ENCODE data around the gene CHRNA7. TPM values are rescaled to one million over a fixed set of nuclear protein-coding genes. Genes with fewer than 3 reads are reported as not detected.

CHRNA7 gene
- total RNA-seq, 1 experiment from 2014 or later: 4.4 TPM

DNA sequence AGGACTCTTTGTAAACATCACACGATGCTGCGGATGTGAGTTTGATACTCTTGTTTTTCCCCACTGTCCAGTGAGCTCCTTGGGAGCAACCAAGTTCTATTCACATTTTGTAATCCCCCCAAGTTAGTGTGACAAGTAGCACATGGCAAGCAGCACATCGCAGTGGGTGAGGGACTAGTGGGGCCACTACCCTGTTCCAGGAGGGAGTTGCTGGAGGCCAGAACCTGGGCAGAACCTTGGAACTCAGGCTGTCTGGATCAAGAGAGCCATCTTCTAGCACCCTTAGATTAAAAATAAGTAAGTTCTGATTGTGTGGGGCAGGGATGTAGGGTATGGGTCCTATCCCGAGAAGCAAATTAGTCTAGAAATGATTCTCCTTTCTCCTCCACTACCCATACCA is 91.7 kb downstream of the CHRNA7 start:
- Histone ChIP-seq H3K27ac (ENCODE audit: insufficient read length, low read depth, low read length) (no peak overlapping the region), H4K5ac (ENCODE audit: insufficient read length, low read depth, low read length) (no peak overlapping the region)
- no peaks in the 10 kb centered on the region for H3K9me3 Mint-ChIP-seq

More for the DNA sequence above, 91.7 kb downstream of the CHRNA7 start:
- H2BK120ac ChIP-seq (ENCODE audit: low read depth, low read length, poor library complexity, severe bottlenecking): no peak overlapping the region
- H4K91ac ChIP-seq (ENCODE audit: insufficient read length, low read depth, low read length): no peak overlapping the region
- H2BK5ac ChIP-seq (ENCODE audit: insufficient read length, low read length): no peak overlapping the region
- Mint-ChIP-seq H3K27me3 (ENCODE audit: low read depth) (no peaks in the 10 kb centered on the region; the same call in 1 of the 2 replicates), H3K4me3 (no peak overlapping the region), H3K36me3 (ENCODE audit: insufficient read depth in 1 of 3, low read depth in 3 of 3) (no peaks in the 10 kb centered on the region; a peak in 1 of 7 replicates), H3K27ac (no peak overlapping the region; a peak in 1 of 7 replicates), H3K4me1 (peaks cover 15 to 16% of the 10 kb centered on the region in 2 experiments)
- no peak overlapping the region for H3T11ph ChIP-seq (ENCODE audit: low read length)
- H3K79me1 ChIP-seq (ENCODE audit: insufficient read depth, low read depth, low read length, poor library complexity, severe bottlenecking): no peaks in the 10 kb centered on the region
- H3K23ac ChIP-seq (ENCODE audit: insufficient read length, low read depth, low read length): no peak overlapping the region
- H4K20me1 ChIP-seq (ENCODE audit: control insufficient read depth, insufficient read depth, insufficient read length): no peaks in the 10 kb centered on the region
- DNase-seq: no peak
- no peak overlapping the region for H3K4me2 ChIP-seq (ENCODE audit: insufficient read depth, insufficient read length, low read length)
- no peak overlapping the region for H3K14ac ChIP-seq (ENCODE audit: insufficient read depth, low read length)
- H3K4ac ChIP-seq (ENCODE audit: low read depth, low read length): no peak overlapping the region
- H2BK20ac ChIP-seq (ENCODE audit: low read depth, low read length, poor library complexity, severe bottlenecking): no peak overlapping the region
- H2AFZ ChIP-seq (ENCODE audit: low read length): no peak overlapping the region
- no peaks in the 10 kb centered on the region for H3K23me2 ChIP-seq (ENCODE audit: insufficient read length, low read depth, low read length, poor library complexity, severe bottlenecking)
- H3K9me3 ChIP-seq (ENCODE audit: control insufficient read depth, low read depth, low read length): no peaks in the 10 kb centered on the region
- H4K8ac ChIP-seq (replicated peaks; ENCODE audit: insufficient read length, low read depth, low read length): no peak overlapping the region
- no peak overlapping the region for H2BK15ac ChIP-seq (ENCODE audit: low read depth, low read length)
- H3K4me1 ChIP-seq (ENCODE audit: insufficient read depth, low read length): peaks cover 4% of the 10 kb centered on the region; the same call in 1 of the 2 replicates
- WGBS (ENCODE audit: extremely low coverage, insufficient read length, low lambda C conversion rate): no CpG with 5 or more reads among the region's 4 CpGs
- TF ChIP-seq, protein P1, sequence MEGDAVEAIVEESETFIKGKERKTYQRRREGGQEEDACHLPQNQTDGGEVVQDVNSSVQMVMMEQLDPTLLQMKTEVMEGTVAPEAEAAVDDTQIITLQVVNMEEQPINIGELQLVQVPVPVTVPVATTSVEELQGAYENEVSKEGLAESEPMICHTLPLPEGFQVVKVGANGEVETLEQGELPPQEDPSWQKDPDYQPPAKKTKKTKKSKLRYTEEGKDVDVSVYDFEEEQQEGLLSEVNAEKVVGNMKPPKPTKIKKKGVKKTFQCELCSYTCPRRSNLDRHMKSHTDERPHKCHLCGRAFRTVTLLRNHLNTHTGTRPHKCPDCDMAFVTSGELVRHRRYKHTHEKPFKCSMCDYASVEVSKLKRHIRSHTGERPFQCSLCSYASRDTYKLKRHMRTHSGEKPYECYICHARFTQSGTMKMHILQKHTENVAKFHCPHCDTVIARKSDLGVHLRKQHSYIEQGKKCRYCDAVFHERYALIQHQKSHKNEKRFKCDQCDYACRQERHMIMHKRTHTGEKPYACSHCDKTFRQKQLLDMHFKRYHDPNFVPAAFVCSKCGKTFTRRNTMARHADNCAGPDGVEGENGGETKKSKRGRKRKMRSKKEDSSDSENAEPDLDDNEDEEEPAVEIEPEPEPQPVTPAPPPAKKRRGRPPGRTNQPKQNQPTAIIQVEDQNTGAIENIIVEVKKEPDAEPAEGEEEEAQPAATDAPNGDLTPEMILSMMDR (conservative IDR thresholded peaks at IDR 0.05): no peak
- no peak overlapping the region for H2AK5ac ChIP-seq (ENCODE audit: insufficient read length, low read length)
- no peaks in the 10 kb centered on the region for H3K79me2 ChIP-seq (ENCODE audit: insufficient read depth, low read length)
- H3K18ac ChIP-seq (ENCODE audit: insufficient read length, low read depth, low read length): no peak overlapping the region
- no peak overlapping the region for H3K56ac ChIP-seq (ENCODE audit: insufficient read length, low read depth, low read length)
- H3K27me3 ChIP-seq (ENCODE audit: insufficient read depth, low read length): no peaks in the 10 kb centered on the region
- no peak overlapping the region for H3K9ac ChIP-seq (ENCODE audit: extremely low read depth, insufficient read length, low read length)
- no peak overlapping the region for H2BK12ac ChIP-seq (ENCODE audit: insufficient read length, low read depth, low read length)
